ENCODE data around the gene GRAMD1C. TPM values are rescaled to one million over a fixed set of nuclear protein-coding genes. Genes with fewer than 3 reads are reported as not detected.

GRAMD1C gene
- total and polyA plus RNA-seq, 2 experiments from 2014 or later = 3.2 to 6.0 TPM

DNA sequence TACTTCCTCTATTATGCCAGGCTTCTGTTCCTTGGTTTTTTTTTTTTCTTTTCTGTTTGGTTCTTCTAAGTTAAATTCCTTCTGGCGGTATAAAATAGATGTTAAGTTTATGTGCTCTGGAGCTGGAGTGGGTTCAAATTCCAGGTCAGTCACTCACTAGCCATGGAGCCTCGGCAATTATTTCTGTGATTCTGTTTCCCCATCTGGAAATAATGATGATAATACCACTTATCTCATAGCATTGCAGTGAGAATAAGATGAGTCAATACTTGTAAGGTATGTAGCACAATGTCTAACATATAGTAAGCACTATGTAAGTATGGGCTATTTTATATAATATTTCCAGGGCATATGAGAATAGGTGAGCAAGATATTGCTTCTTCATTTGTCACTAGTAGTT, 76.1 kb downstream of the GRAMD1C start:
- Histone ChIP-seq H4K20me1 (ENCODE audit: insufficient read depth) (no peaks in the 10 kb centered on the region), H3K4me2 (ENCODE audit: unreplicated experiment) (peak overlapping the region; percentile 87), H3K4me3 (peak overlapping the region; percentile 37), H3K27me3 (replicated peaks; ENCODE audit: insufficient read depth) (no peaks in the 10 kb centered on the region), H3K9me2 (ENCODE audit: insufficient read depth) (no peaks in the 10 kb centered on the region), H3K9ac (peak overlapping the region; percentile 44), H2AFZ (peak overlapping the region; percentile 40; the same call in 1 of the 2 replicates), H3K36me3 (ENCODE audit: low read depth) (no peaks in the 10 kb centered on the region), H3F3A (ENCODE audit: insufficient read depth) (peaks cover 21% of the 10 kb centered on the region), H3K79me2 (ENCODE audit: insufficient read depth) (no peaks in the 10 kb centered on the region), H3K27ac (peak overlapping the region; percentile 67), H3K9me3 (ENCODE audit: low read depth) (no peaks in the 10 kb centered on the region), H3K4me1 (ENCODE audit: insufficient read depth) (peaks cover 29% of the 10 kb centered on the region)
- in situ Hi-C loops (cut with MboI) = loop anchor here (5.0 kb wide), 1 partner anchor 67 kb away; no protein-coding TSS in a partner anchor
- TF ChIP-seq EZH2phosphoT487 (IDR thresholded peaks at IDR 0.05; ENCODE audit: insufficient read depth, low read depth) (0 out of 2 replicates have a peak, but pooled peaks have one; percentile 29), EZH2 (IDR thresholded peaks at IDR 0.05; ENCODE audit: insufficient read depth, poor library complexity, severe bottlenecking) (no peak)
- peak; percentile 90 for DNase-seq
- WGBS, 2 experiments (ENCODE audit: low coverage in 1 of 2, low lambda C conversion rate in 2 of 2, missing lambda C conversion rate in 2 of 2) = 0% methylated on average over 2 of the region's 2 CpGs

- H3K4me2 ChIP-seq (ENCODE audit: unreplicated experiment) = no peak overlapping the region
- in situ Hi-C loops (cut with MboI) = no loop called here
- H3K79me2 ChIP-seq (ENCODE audit: insufficient read depth) = no peaks in the 10 kb centered on the region
- H3K27ac ChIP-seq = no peak overlapping the region
- H3K4me1 ChIP-seq (ENCODE audit: insufficient read depth) = no peaks in the 10 kb centered on the region
- H3K9me2 ChIP-seq (ENCODE audit: insufficient read depth) = no peaks in the 10 kb centered on the region
- TF ChIP-seq EZH2phosphoT487 (IDR thresholded peaks at IDR 0.05; ENCODE audit: insufficient read depth, low read depth) (no peak), EZH2 (IDR thresholded peaks at IDR 0.05; ENCODE audit: insufficient read depth, poor library complexity, severe bottlenecking) (no peak)
- H2AFZ ChIP-seq = no peak overlapping the region
- no peaks in the 10 kb centered on the region for H4K20me1 ChIP-seq (ENCODE audit: insufficient read depth)
- no peaks in the 10 kb centered on the region for H3K27me3 ChIP-seq (replicated peaks; ENCODE audit: insufficient read depth)
- no peaks in the 10 kb centered on the region for H3K36me3 ChIP-seq (ENCODE audit: low read depth)
- 85 to 96% methylated on average over 5 of the region's 5 CpGs for WGBS, 2 experiments (ENCODE audit: low coverage in 1 of 2, low lambda C conversion rate in 2 of 2, missing lambda C conversion rate in 2 of 2)
- no peak overlapping the region for H3K9ac ChIP-seq
- no peak overlapping the region for H3K4me3 ChIP-seq
- H3F3A ChIP-seq (ENCODE audit: insufficient read depth) = no peaks in the 10 kb centered on the region
- no peaks in the 10 kb centered on the region for H3K9me3 ChIP-seq (ENCODE audit: low read depth)
- no peak for DNase-seq
Measured at GRCh38 chr3:113927556-113927955, 89.0 kb downstream of the GRAMD1C start.

DNA sequence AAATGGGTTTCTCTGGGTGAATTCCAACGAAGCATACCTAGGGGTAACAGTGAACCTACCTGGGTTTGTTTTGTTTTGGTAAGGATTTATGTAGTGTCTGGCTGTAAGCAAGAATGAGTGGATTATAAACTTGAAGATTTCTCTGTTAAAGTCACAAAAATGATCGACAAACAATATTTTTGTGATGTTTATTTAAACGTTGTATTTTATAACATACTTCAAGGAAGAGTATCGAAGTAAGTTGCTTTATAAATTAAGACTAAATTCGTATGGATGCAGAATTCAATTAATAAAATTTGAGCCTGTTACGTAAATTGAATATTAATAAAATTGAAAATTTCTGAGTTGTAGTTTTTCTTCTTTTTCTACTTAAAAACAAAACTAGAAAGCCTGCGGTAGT, 108.2 kb downstream of the GRAMD1C start:
- no peak for DNase-seq
- peaks cover 15% of the 10 kb centered on the region; the same call in 1 of the 2 replicates for H3F3A ChIP-seq (ENCODE audit: insufficient read depth)
- peak overlapping the region; percentile 83 for H3K4me3 ChIP-seq
- H3K79me2 ChIP-seq (ENCODE audit: insufficient read depth) = no peaks in the 10 kb centered on the region
- H3K9me3 ChIP-seq (ENCODE audit: low read depth) = no peaks in the 10 kb centered on the region
- H3K36me3 ChIP-seq (ENCODE audit: low read depth) = no peaks in the 10 kb centered on the region
- in situ Hi-C loops (cut with MboI) = no loop called here
- H3K27ac ChIP-seq = no peak overlapping the region
- 84 to 85% methylated on average over 7 of the region's 7 CpGs for WGBS, 2 experiments (ENCODE audit: low coverage in 1 of 2, low lambda C conversion rate in 2 of 2, missing lambda C conversion rate in 2 of 2)
- H3K27me3 ChIP-seq (replicated peaks; ENCODE audit: insufficient read depth) = no peaks in the 10 kb centered on the region
- peak overlapping the region; percentile 67 for H3K9ac ChIP-seq
- peak overlapping the region; percentile 91 for H2AFZ ChIP-seq
- TF ChIP-seq EZH2 (IDR thresholded peaks at IDR 0.05; ENCODE audit: insufficient read depth, poor library complexity, severe bottlenecking) = no peak
- TF ChIP-seq EZH2phosphoT487 (IDR thresholded peaks at IDR 0.05; ENCODE audit: insufficient read depth, low read depth) = no peak
- no peaks in the 10 kb centered on the region for H4K20me1 ChIP-seq (ENCODE audit: insufficient read depth)
- H3K9me2 ChIP-seq (ENCODE audit: insufficient read depth) = no peaks in the 10 kb centered on the region
- H3K4me1 ChIP-seq (ENCODE audit: insufficient read depth) = 0 out of 2 replicates have a peak, but pooled peaks cover 3% of the 10 kb centered on the region
- peak overlapping the region; percentile 72 for H3K4me2 ChIP-seq (ENCODE audit: unreplicated experiment)

GRCh38 chr3:113947372-113948014, 108.9 kb downstream of the GRAMD1C start, which contains the start of gene ZDHHC23:
Gene ZDHHC23 (plus strand): TSS chr3:113948013. CDS start chr3:113948803, 790 bp downstream.
- Histone ChIP-seq H3K4me1 (ENCODE audit: insufficient read depth) (0 out of 2 replicates have a peak, but pooled peaks cover 3% of the 10 kb centered on the region), H3K27me3 (replicated peaks; ENCODE audit: insufficient read depth) (no peaks in the 10 kb centered on the region), H3K36me3 (ENCODE audit: low read depth) (no peaks in the 10 kb centered on the region), H3K27ac (no peak within 1 kb of the TSS), H3K4me2 (ENCODE audit: unreplicated experiment) (peak within 1 kb of the TSS; percentile 72), H3K4me3 (peak within 1 kb of the TSS; percentile 83), H2AFZ (peak within 1 kb of the TSS; percentile 91), H3K9ac (peak within 1 kb of the TSS; percentile 67), H4K20me1 (ENCODE audit: insufficient read depth) (no peaks in the 10 kb centered on the region), H3K79me2 (ENCODE audit: insufficient read depth) (no peaks in the 10 kb centered on the region), H3K9me3 (ENCODE audit: low read depth) (no peaks in the 10 kb centered on the region), H3F3A (ENCODE audit: insufficient read depth) (peaks cover 15% of the 10 kb centered on the region; the same call in 1 of the 2 replicates), H3K9me2 (ENCODE audit: insufficient read depth) (no peaks in the 10 kb centered on the region)
- TF ChIP-seq EZH2 (IDR thresholded peaks at IDR 0.05; ENCODE audit: insufficient read depth, poor library complexity, severe bottlenecking) (no peak), EZH2phosphoT487 (IDR thresholded peaks at IDR 0.05; ENCODE audit: insufficient read depth, low read depth) (no peak)
- DNase-seq = peak; percentile 77
- 1 to 2% methylated on average over 22 to 37 of the region's 80 CpGs for WGBS, 2 experiments (ENCODE audit: low coverage in 1 of 2, low lambda C conversion rate in 2 of 2, missing lambda C conversion rate in 2 of 2)
- in situ Hi-C loops (cut with MboI) = no loop called here

All from GM23248 (cell line).